GM12878 (cell line): Measurements from ENCODE around the gene HMGN3. TPM values are rescaled to one million over a fixed set of nuclear protein-coding genes. Genes with fewer than 3 reads are reported as not detected.

Experiments
- BACH1 ChIP-seq: fragments of 450-650 bp; IDR thresholded peaks from 2 replicates; pipeline ENCODE4 v1.6.1; 2017; ENCODE audit warnings: mild to moderate bottlenecking, borderline replicate concordance
- BCL11A ChIP-seq: IDR thresholded peaks from 2 replicates; pipeline ENCODE4 v1.6.1; 2011; ENCODE audit warnings: low read depth, low read length
- FOS ChIP-seq: IDR thresholded peaks from 3 replicates; pipeline ENCODE4 v1.6.1; 2011; ENCODE audit warnings: borderline replicate concordance; ENCODE audit not compliant: insufficient read length; ENCODE audit errors: extremely low read depth
- GATAD2B ChIP-seq: fragments of 450-650 bp; conservative IDR thresholded peaks from 2 replicates; pipeline ENCODE4 v1.6.1; 2017; ENCODE audit warnings: low read depth, mild to moderate bottlenecking, moderate library complexity
- HDGF ChIP-seq: fragments of 450-650 bp; IDR thresholded peaks from 2 replicates; pipeline ENCODE4 v1.6.1; 2016; ENCODE audit warnings: antibody characterized with exemption
- KAT2A ChIP-seq: conservative IDR thresholded peaks from 2 replicates; pipeline ENCODE4 v1.6.1; 2011; ENCODE audit warnings: low read depth, low read length; ENCODE audit not compliant: control insufficient read depth
- NR2C2 ChIP-seq: IDR thresholded peaks from 2 replicates; pipeline ENCODE4 v1.6.1; 2011; ENCODE audit warnings: borderline replicate concordance, low read depth; ENCODE audit not compliant: control insufficient read depth, insufficient read length
- NRF1 ChIP-seq: conservative IDR thresholded peaks from 2 replicates; pipeline ENCODE4 v1.6.1; 2011; ENCODE audit warnings: mild to moderate bottlenecking, low read depth, low read length, improper control_type of control experiment
- SRF ChIP-seq, 2 experiments: IDR thresholded peaks; 2 replicates each; pipeline ENCODE4 v1.6.1; 2011; ENCODE audit warnings: low read depth in 2 of 2, low read length in 2 of 2, mild to moderate bottlenecking in 1 of 2, moderate library complexity in 1 of 2
- SUZ12 ChIP-seq: fragments of 200-600 bp; sonication (generic); IDR thresholded peaks from one replicate; pipeline ENCODE4 v1.6.1; 2018; ENCODE audit warnings: antibody characterized with exemption, mild to moderate bottlenecking; ENCODE audit not compliant: unreplicated experiment
- ZBED1 ChIP-seq: IDR thresholded peaks from 2 replicates; pipeline ENCODE4 v1.6.1; 2016; ENCODE audit warnings: borderline replicate concordance
- polyA plus RNA-seq, 11 experiments: library from polyadenylated mRNA; depleted of rRNA in 4 of 11; unstranded in 6 of 11; stranded (reverse) in 5 of 11; fragments of >200 nt; fragmentation: Nextera tagmentation in 4 of 11; fragmentation: Illumina TruSeq in 1 of 11; extraction: Ambion mirVana in 4 of 11; extraction: Trizol in 1 of 11; gene quantifications; 1 replicate in 1 of 11; 2 replicates in 10 of 11; pipeline versions ENCODE4 v1.2.1 to v1.2.3, GENCODE V29; 2011 to 2016; ENCODE audit warnings: inconsistent platforms in 2 of 11, missing spikeins in 2 of 11, low read depth in 1 of 11
- total RNA-seq, 4 experiments: library from RNA; depleted of rRNA in 3 of 4; stranded (reverse); fragments of >200 nt in 3 of 4; fragmentation: Illumina TruSeq in 1 of 4; extraction: Trizol in 1 of 4; gene quantifications; 2 replicates each; pipeline versions ENCODE4 v1.2.1 to v1.2.3, GENCODE V29; 2013 to 2021
- TF ChIP-seq, protein P1 (sequence below): IDR thresholded peaks from 2 replicates; pipeline ENCODE4 v1.6.1; 2012; ENCODE audit warnings: improper control_type of control experiment, low read depth, low read length; ENCODE audit not compliant: insufficient replicate concordance
- TF ChIP-seq, protein P2 (sequence below): fragments of 450-650 bp; IDR thresholded peaks from 2 replicates; pipeline ENCODE4 v1.6.1; 2018; ENCODE audit warnings: borderline replicate concordance, mild to moderate bottlenecking; ENCODE audit not compliant: partially characterized antibody
- TF ChIP-seq, protein P3 (sequence below): fragments of 450-650 bp; IDR thresholded peaks from 2 replicates; pipeline ENCODE4 v1.6.1; 2016; ENCODE audit warnings: mild to moderate bottlenecking, moderate library complexity, borderline replicate concordance

Gene HMGN3
- total and polyA plus RNA-seq, 10 of the 15 experiments (the other 5 are each of a cell fraction or from before 2014, with no cell fraction given) = 115 to 496 (median 262) TPM

DNA sequence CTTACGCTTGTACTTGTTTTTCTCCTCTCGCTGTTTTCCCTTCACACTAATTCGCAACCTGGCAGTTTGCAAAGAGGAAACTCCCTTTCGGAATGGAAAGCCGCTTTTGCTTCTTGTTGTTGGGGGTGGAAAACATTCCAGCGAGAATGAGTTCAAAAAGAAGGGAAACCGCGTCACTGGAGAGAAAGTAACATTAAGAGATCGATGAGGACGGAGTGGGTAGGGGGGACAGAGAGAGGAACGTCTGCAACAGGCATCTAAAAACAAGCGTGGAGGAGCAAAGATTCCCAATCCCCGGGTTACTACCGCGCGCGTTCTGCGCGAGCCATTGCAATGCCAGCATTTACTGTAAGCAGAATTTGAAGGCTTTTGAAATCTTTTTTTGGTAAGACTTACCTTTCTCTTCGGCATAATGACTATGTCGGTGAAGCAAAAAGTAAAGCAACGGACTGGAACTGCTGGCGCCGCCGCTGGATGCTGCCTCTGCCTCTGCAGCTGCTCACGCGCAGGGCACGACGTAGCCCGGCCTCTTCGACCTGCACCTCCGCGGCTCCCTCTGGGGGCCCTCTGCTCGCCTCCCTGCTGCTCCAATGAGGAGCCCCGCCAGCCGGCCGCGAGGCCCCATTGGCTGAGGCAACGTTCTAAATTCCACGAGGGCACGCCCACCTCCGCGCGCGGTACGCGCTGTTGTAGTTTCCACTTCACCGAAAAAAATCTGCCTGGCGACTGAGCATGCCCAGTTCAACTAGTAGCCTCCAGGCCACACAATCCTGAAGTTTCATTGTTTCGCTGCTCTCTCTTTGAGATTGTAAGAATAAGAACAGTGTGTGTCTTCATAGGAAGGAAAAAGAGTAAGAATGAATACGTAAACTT is at the start of gene HMGN3 (continued):
- TF ChIP-seq, protein P1, sequence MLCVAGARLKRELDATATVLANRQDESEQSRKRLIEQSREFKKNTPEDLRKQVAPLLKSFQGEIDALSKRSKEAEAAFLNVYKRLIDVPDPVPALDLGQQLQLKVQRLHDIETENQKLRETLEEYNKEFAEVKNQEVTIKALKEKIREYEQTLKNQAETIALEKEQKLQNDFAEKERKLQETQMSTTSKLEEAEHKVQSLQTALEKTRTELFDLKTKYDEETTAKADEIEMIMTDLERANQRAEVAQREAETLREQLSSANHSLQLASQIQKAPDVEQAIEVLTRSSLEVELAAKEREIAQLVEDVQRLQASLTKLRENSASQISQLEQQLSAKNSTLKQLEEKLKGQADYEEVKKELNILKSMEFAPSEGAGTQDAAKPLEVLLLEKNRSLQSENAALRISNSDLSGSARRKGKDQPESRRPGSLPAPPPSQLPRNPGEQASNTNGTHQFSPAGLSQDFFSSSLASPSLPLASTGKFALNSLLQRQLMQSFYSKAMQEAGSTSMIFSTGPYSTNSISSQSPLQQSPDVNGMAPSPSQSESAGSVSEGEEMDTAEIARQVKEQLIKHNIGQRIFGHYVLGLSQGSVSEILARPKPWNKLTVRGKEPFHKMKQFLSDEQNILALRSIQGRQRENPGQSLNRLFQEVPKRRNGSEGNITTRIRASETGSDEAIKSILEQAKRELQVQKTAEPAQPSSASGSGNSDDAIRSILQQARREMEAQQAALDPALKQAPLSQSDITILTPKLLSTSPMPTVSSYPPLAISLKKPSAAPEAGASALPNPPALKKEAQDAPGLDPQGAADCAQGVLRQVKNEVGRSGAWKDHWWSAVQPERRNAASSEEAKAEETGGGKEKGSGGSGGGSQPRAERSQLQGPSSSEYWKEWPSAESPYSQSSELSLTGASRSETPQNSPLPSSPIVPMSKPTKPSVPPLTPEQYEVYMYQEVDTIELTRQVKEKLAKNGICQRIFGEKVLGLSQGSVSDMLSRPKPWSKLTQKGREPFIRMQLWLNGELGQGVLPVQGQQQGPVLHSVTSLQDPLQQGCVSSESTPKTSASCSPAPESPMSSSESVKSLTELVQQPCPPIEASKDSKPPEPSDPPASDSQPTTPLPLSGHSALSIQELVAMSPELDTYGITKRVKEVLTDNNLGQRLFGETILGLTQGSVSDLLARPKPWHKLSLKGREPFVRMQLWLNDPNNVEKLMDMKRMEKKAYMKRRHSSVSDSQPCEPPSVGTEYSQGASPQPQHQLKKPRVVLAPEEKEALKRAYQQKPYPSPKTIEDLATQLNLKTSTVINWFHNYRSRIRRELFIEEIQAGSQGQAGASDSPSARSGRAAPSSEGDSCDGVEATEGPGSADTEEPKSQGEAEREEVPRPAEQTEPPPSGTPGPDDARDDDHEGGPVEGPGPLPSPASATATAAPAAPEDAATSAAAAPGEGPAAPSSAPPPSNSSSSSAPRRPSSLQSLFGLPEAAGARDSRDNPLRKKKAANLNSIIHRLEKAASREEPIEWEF = no peak
- TF ChIP-seq KAT2A (no peak), SUZ12 (no peak), GATAD2B (no peak; the same call in 1 of the 2 replicates), NRF1 (no peak; the same call in 1 of the 2 replicates), FOS (peak; percentile 39), BCL11A (no peak), NR2C2 (no peak), ZBED1 (no peak), SRF (IDR thresholded peaks at IDR 0.05; ENCODE audit: low read depth in 2 of 2, low read length in 2 of 2) (no peak), HDGF (peak; percentile 49), BACH1 (peak; percentile 76)
- TF ChIP-seq, protein P2, sequence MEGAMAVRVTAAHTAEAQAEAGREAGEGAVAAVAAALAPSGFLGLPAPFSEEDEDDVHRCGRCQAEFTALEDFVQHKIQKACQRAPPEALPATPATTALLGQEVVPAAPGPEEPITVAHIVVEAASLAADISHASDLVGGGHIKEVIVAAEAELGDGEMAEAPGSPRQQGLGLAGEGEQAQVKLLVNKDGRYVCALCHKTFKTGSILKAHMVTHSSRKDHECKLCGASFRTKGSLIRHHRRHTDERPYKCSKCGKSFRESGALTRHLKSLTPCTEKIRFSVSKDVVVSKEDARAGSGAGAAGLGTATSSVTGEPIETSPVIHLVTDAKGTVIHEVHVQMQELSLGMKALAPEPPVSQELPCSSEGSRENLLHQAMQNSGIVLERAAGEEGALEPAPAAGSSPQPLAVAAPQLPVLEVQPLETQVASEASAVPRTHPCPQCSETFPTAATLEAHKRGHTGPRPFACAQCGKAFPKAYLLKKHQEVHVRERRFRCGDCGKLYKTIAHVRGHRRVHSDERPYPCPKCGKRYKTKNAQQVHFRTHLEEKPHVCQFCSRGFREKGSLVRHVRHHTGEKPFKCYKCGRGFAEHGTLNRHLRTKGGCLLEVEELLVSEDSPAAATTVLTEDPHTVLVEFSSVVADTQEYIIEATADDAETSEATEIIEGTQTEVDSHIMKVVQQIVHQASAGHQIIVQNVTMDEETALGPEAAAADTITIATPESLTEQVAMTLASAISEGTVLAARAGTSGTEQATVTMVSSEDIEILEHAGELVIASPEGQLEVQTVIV = no peak
- TF ChIP-seq, protein P3, sequence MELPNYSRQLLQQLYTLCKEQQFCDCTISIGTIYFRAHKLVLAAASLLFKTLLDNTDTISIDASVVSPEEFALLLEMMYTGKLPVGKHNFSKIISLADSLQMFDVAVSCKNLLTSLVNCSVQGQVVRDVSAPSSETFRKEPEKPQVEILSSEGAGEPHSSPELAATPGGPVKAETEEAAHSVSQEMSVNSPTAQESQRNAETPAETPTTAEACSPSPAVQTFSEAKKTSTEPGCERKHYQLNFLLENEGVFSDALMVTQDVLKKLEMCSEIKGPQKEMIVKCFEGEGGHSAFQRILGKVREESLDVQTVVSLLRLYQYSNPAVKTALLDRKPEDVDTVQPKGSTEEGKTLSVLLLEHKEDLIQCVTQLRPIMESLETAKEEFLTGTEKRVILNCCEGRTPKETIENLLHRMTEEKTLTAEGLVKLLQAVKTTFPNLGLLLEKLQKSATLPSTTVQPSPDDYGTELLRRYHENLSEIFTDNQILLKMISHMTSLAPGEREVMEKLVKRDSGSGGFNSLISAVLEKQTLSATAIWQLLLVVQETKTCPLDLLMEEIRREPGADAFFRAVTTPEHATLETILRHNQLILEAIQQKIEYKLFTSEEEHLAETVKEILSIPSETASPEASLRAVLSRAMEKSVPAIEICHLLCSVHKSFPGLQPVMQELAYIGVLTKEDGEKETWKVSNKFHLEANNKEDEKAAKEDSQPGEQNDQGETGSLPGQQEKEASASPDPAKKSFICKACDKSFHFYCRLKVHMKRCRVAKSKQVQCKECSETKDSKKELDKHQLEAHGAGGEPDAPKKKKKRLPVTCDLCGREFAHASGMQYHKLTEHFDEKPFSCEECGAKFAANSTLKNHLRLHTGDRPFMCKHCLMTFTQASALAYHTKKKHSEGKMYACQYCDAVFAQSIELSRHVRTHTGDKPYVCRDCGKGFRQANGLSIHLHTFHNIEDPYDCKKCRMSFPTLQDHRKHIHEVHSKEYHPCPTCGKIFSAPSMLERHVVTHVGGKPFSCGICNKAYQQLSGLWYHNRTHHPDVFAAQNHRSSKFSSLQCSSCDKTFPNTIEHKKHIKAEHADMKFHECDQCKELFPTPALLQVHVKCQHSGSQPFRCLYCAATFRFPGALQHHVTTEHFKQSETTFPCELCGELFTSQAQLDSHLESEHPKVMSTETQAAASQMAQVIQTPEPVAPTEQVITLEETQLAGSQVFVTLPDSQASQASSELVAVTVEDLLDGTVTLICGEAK = no peak
